GM12872 (cell line): ENCODE data around the gene MYO18B.
A peak's percentile ranks its signal among the peaks of the same experiment; 100 is the strongest.

ENCODE experiments used
- TF ChIP-seq, protein P1 (sequence below): IDR thresholded peaks from 3 replicates; pipeline ENCODE4 v1.5.1; 2011; ENCODE audit warnings: low read depth, mild to moderate bottlenecking, low read length, moderate library complexity; ENCODE audit not compliant: insufficient read depth

MYO18B gene

DNA sequence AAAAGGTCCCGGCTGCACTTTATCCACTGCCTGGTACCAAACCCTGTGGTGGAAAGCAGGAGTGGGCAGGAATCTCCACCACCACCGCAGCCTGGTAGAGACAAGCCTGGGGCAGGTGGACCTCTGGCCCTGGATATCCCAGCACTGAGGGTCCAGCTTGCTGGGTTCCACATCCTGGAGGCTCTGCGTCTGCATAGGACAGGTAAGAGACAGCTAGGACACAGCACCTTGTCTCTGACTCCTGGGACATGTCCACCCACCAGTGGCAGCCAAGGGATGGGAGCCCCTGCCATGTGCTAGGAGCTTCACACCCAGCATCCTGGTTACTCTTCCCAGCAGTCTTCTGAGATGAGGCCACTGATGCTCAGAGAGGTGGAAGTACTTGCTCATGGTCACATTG is 105.5 kb downstream of the MYO18B start:
- TF ChIP-seq, protein P1, sequence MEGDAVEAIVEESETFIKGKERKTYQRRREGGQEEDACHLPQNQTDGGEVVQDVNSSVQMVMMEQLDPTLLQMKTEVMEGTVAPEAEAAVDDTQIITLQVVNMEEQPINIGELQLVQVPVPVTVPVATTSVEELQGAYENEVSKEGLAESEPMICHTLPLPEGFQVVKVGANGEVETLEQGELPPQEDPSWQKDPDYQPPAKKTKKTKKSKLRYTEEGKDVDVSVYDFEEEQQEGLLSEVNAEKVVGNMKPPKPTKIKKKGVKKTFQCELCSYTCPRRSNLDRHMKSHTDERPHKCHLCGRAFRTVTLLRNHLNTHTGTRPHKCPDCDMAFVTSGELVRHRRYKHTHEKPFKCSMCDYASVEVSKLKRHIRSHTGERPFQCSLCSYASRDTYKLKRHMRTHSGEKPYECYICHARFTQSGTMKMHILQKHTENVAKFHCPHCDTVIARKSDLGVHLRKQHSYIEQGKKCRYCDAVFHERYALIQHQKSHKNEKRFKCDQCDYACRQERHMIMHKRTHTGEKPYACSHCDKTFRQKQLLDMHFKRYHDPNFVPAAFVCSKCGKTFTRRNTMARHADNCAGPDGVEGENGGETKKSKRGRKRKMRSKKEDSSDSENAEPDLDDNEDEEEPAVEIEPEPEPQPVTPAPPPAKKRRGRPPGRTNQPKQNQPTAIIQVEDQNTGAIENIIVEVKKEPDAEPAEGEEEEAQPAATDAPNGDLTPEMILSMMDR, result no peak

GRCh38 chr22:25848954-25849353 is 107.0 kb downstream of the MYO18B start:
- TF ChIP-seq, protein P1, result no peak

DNA sequence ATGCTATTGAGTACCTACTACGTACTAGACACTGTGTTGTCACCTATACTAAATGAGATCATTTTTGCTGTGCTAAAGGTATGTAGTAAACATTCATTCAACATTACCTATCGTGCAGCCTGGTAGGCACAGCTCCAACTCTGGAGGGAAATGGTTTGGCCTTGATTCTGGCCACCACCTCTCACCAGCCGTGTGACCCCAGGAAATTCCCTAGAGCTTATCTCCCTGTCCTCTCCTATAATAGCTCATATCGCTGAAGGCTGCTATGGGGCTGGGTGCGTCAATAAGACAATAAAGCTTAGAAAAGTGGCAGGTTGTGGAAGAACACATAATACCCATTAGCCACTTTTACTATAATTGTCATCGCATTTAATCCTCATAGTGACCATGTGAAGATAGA is 107.5 kb downstream of the MYO18B start:
- TF ChIP-seq, protein P1, result no peak

- TF ChIP-seq, protein P1, result no peak
These were observed 110.2 kb downstream of the MYO18B start for GRCh38 chr22:25852223-25852622.

DNA sequence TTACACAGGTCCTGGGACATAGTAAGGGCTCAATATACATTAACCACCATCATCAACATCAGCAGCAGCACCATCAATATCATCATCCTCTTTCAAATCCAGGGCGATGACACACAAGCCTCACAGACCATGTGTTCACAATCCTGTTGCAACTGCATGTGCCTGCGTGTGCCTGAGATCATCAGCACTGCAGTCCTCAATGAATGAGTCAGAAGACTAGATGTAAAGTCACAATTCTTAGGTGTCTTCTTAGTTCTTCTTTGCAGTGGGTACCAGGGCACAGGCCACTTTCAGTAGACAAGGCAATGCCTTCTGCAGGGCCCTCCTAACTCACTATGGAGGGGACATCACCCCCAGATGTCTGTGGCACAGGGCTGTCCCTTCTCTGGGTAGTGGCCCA is 111.1 kb downstream of the MYO18B start:
- TF ChIP-seq, protein P1, result no peak

DNA sequence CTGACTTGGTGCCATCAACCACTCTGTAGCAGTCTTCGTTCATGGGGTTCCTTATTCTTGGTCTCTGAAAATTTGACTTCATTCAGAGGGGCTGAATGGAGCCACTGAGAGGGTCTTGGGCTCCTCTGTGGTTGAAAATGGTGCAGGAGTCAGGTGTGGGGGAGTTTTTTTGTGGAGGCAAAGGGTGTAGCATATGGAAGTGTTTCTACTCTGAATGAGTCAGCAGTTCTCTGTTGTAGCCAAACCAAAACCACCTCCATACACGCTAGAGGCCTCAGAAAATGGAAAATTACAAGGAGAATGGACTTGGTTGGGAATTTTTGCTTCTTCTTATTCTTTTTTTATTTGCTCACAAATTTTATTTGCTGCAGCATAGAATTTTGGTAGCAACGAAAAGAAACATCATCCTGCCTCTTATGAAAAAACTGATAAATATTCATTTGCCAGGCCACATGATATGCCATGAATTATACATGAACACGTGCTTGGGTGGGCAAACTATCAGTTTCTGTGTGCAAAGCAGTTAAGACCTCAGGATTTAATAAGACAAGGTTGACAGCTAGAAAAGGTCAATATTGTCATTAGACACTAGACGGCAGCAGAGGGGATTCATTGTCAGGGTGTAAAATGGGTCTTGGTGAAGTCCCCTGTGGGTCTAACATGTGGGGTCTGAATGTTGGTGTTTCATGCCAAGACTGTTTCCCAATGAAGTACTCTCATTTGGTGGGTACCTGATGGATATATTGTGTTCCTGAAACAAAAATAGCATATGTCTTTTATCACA is 111.7 kb downstream of the MYO18B start:
- TF ChIP-seq, protein P1, result peak; percentile 59

- TF ChIP-seq, protein P1, result no peak
These were observed 127.8 kb downstream of the MYO18B start for GRCh38 chr22:25869771-25870170.
